HepG2 (cell line): ENCODE results near the gene THADA. TPM values are rescaled to one million over a fixed set of nuclear protein-coding genes. Genes with fewer than 3 reads are reported as not detected.
A peak's percentile ranks its signal among the peaks of the same experiment; 100 is the strongest.

Source experiments
- HNF4G ChIP-seq, 2 experiments: sonication (generic) in 1 of 2; formaldehyde crosslinking in 1 of 2; IDR thresholded peaks; 2 replicates each; pipeline versions ENCODE4 v1.4.0 to v1.6.1; 2011 to 2020; ENCODE audit warnings: borderline replicate concordance in 2 of 2, low read depth in 2 of 2, mild to moderate bottlenecking in 2 of 2, low read length in 1 of 2, missing genetic modification reagents in 1 of 2, moderate library complexity in 1 of 2
- IRF2 ChIP-seq: IDR thresholded peaks from 2 replicates; pipeline ENCODE4 v1.6.1; 2018; ENCODE audit warnings: missing genetic modification reagents, missing compliant biosample characterization
- LBX2 ChIP-seq: sonication (generic); formaldehyde crosslinking; IDR thresholded peaks from 2 replicates; pipeline ENCODE4 v1.5.0; 2020; ENCODE audit warnings: missing genetic modification reagents, mild to moderate bottlenecking, borderline replicate concordance
- MAZ ChIP-seq, 2 experiments: sonication (generic) in 1 of 2; formaldehyde crosslinking in 1 of 2; IDR thresholded peaks; 2 replicates each; pipeline versions ENCODE4 v1.5.0 to v1.6.1; 2012 to 2020; ENCODE audit warnings: low read depth in 2 of 2, mild to moderate bottlenecking in 2 of 2, borderline replicate concordance in 1 of 2, improper control_type of control experiment in 1 of 2, low read length in 1 of 2, missing genetic modification reagents in 1 of 2, moderate library complexity in 1 of 2
- PHF5A ChIP-seq: IDR thresholded peaks from one replicate; pipeline ENCODE4 v1.6.1; 2018; ENCODE audit warnings: low read depth, missing genetic modification reagents; ENCODE audit not compliant: unreplicated experiment
- RERE ChIP-seq: IDR thresholded peaks from 2 replicates; pipeline ENCODE4 v1.6.1; 2016; ENCODE audit warnings: low read depth, missing genetic modification reagents, missing compliant biosample characterization
- TFDP2 ChIP-seq: sonication (generic); formaldehyde crosslinking; IDR thresholded peaks from 2 replicates; pipeline ENCODE4 v1.4.0; 2020; ENCODE audit warnings: missing genetic modification reagents
- TFE3 ChIP-seq: IDR thresholded peaks from 2 replicates; pipeline ENCODE4 v1.6.1; 2016
- THAP8 ChIP-seq: sonication (generic); formaldehyde crosslinking; IDR thresholded peaks from 2 replicates; pipeline ENCODE4 v1.5.1; 2020; ENCODE audit warnings: missing genetic modification reagents, mild to moderate bottlenecking, borderline replicate concordance
- YEATS2 ChIP-seq: sonication (generic); formaldehyde crosslinking; IDR thresholded peaks from 2 replicates; pipeline ENCODE4 v1.4.0; 2020; ENCODE audit warnings: missing genetic modification reagents, borderline replicate concordance
- ZKSCAN1 ChIP-seq: fragments of 150-350 bp; IDR thresholded peaks from 2 replicates; pipeline ENCODE4 v1.6.1; 2014; ENCODE audit warnings: low read length
- ZNF124 ChIP-seq: sonication (generic); formaldehyde crosslinking; IDR thresholded peaks from 2 replicates; pipeline ENCODE4 v1.4.0; 2020; ENCODE audit warnings: missing genetic modification reagents
- ZNF205 ChIP-seq: IDR thresholded peaks from 2 replicates; pipeline ENCODE4 v1.6.1; 2018; ENCODE audit warnings: missing biosample characterization, missing genetic modification reagents
- ZNF431 ChIP-seq: sonication (generic); formaldehyde crosslinking; IDR thresholded peaks from 2 replicates; pipeline ENCODE4 v1.9.0; 2022; ENCODE audit warnings: missing genetic modification reagents, low read depth, mild to moderate bottlenecking, borderline replicate concordance
- ZNF557 ChIP-seq: sonication (generic); formaldehyde crosslinking; IDR thresholded peaks from 2 replicates; pipeline ENCODE4 v1.4.0; 2020; ENCODE audit warnings: missing genetic modification reagents
- ZNF558 ChIP-seq: sonication (generic); formaldehyde crosslinking; IDR thresholded peaks from 2 replicates; pipeline ENCODE4 v1.9.0; 2022; ENCODE audit warnings: mild to moderate bottlenecking, missing genetic modification reagents, borderline replicate concordance
- ZNF619 ChIP-seq: sonication (generic); formaldehyde crosslinking; IDR thresholded peaks from 2 replicates; pipeline ENCODE4 v1.4.0; 2020; ENCODE audit warnings: mild to moderate bottlenecking, missing genetic modification reagents
- ZNF883 ChIP-seq: sonication (generic); formaldehyde crosslinking; IDR thresholded peaks from 2 replicates; pipeline ENCODE4 v1.5.1; 2020; ENCODE audit warnings: mild to moderate bottlenecking, missing genetic modification reagents; ENCODE audit errors: not compliant biosample characterization
- polyA plus RNA-seq, 8 experiments: library from polyadenylated mRNA; depleted of rRNA in 3 of 8; stranded (reverse) in 7 of 8; unstranded in 1 of 8; fragments of >200 nt; fragmentation: Illumina TruSeq in 4 of 8; extraction: Trizol in 4 of 8; gene quantifications; 2 replicates each; pipeline versions ENCODE4 v1.2.1 to v1.2.3, GENCODE V29; 2011 to 2016; ENCODE audit warnings: low read depth in 4 of 8, missing spikeins in 1 of 8, mixed read lengths in 1 of 8; ENCODE audit not compliant: insufficient read depth in 1 of 8
- total RNA-seq, 5 experiments: library from RNA; depleted of rRNA; stranded (reverse); fragments of >200 nt; fragmentation: Illumina TruSeq; extraction: Trizol; gene quantifications; 2 replicates each; pipeline ENCODE4 v1.2.3, GENCODE V29; 2016; ENCODE audit warnings: low read depth in 1 of 5

THADA gene
- total and polyA plus RNA-seq, 2 of the 13 experiments (the other 11 are each of a cell fraction or from before 2014, with no cell fraction given), result 12.7 to 21.7 TPM

- TF ChIP-seq RERE (CRISPR knock-in tag), result peak; percentile 69; the same call in 1 of the 2 replicates
- no peak for TF ChIP-seq THAP8
- TF ChIP-seq ZNF124, result peak; percentile 92
- no peak for TF ChIP-seq PHF5A (CRISPR knock-in tag)
- TF ChIP-seq ZKSCAN1, result no peak
- peak; percentile 73 for TF ChIP-seq ZNF883
- peak; percentile 41; the same call in 1 of the 2 replicates for TF ChIP-seq LBX2 (CRISPR knock-in tag)
- peak; percentile 79 for TF ChIP-seq IRF2
- TF ChIP-seq MAZ (IDR thresholded peaks at IDR 0.05; ENCODE audit: borderline replicate concordance, low read depth, low read length), result no peak
- peak; percentile 81 for TF ChIP-seq MAZ (CRISPR knock-in tag; IDR thresholded peaks at IDR 0.05; ENCODE audit: low read depth)
- no peak for TF ChIP-seq HNF4G (IDR thresholded peaks at IDR 0.05; ENCODE audit: borderline replicate concordance, low read depth, low read length)
- peak; percentile 73 for TF ChIP-seq HNF4G (CRISPR knock-in tag; IDR thresholded peaks at IDR 0.05; ENCODE audit: borderline replicate concordance, low read depth)
- TF ChIP-seq ZNF557 (CRISPR knock-in tag), result peak; percentile 88; the same call in 1 of the 2 replicates
- TF ChIP-seq ZNF431 (CRISPR knock-in tag), result peak; percentile 96
- TF ChIP-seq ZNF205 (CRISPR knock-in tag), result 0 out of 2 replicates have a peak, but pooled peaks have one; percentile 78
- no peak for TF ChIP-seq ZNF558 (CRISPR knock-in tag)
- TF ChIP-seq TFDP2 (CRISPR knock-in tag), result peak; percentile 92
- peak; percentile 95 for TF ChIP-seq ZNF619 (CRISPR knock-in tag)
- peak; percentile 84 for TF ChIP-seq TFE3 (CRISPR knock-in tag)
- TF ChIP-seq YEATS2, result peak; percentile 64; the same call in 1 of the 2 replicates
Measured at GRCh38 chr2:43210467-43211303, 385.2 kb downstream of the THADA start (continued).
